HK-2 (cell line): ENCODE data around the gene RNASE7.

Experiments used
- DNase-seq: peaks from one replicate; pipeline ENCODE4 v3.0.0-alpha.2; 2018; ENCODE audit not compliant: unreplicated experiment

RNASE7 gene

DNA sequence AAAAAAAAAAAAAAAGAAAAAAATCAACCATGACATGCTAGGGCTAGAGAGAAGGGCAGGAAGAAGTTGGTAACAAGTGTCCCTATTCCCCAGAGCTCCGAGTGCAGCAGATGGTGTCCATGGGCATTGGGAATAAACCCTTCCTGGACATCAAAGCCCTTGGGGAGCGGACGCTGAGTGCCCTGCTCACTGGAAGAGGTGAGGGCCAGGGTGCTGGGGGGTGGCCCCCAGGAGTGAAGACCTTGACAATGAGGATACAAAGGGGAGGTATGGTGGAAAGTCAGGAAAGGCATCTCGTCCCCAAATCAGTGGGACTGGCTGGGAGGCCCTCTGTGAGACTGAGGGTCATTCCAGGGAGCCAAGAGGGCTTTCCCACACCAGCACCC, 44.7 kb downstream of the RNASE7 start:
- no peak for DNase-seq

DNA sequence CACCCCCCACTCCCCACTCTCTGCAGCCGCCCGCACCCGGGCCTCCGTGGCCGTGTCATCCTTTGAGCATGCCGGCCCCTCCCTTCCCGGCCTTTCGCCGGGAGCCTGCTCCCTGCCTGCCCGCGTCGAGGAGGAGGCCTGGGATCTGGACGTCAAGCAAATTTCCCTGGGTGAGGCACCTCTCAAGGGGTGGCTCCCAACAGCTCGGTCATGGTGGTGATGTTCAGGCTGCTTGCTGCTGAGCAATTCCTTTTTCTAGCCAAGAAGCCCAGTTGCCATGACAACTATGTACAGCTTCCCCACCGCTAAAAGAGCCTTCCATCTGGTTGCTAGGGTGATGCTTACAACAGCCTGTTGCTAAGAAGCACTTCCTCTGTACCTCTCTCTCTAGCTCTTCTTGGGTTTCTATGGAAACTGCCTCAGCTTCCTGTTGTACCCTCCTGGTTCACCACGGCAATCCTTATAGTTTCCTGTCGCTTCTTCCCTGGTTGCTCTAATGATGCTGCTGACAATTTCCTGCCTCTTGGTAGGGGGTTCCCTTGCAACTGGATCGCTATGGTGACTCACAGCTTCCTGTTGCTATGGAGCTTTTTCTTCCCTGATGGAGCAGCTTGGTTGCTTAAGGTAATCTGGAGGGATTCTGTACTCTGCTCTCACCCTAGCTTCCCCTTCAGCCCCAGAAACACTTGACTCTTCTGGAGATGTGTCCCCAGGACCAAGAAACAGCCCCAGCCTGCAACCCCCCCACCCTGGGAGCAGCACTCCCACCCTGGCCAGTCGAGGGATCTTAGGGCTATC, 45.3 kb downstream of the RNASE7 start:
- DNase-seq = peak; percentile 61

DNA sequence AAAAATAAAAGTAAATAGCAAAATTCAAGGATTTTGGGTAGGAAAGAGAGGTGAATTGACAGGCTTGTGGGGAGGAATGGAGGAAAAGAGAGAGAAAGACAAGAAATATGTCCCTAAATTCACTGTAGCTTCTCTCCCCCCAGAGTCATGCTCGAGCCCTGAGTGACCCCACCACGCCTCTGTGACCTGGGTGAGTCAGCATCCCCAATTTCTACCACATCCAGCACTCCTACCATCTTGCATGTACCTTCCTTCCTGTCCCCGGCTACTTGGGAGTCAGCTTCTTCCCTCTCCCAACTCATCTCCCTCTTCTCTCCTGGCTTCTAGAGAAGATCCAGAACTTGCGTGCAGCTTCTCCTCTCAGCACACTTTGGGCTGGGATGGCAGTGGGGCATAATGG, 46.5 kb downstream of the RNASE7 start:
- DNase-seq = no peak

DNA sequence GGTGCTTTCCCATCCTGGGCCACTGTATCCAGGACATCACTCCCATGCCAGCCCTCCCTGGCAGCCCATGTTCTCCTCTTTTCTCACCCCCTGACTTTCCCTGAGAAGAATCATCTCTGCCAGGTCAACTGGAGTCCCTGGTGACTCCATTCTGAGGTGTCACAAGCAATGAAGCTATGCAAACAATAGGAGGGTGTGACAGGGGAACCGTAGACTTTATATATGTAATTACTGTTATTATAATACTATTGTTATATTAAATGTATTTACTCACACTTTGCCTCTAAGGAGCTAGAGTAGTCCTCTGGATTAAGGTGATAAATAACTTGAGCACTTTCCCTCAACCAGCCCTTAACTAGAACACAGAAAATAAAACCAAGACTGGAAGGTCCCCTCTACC, 47.1 kb downstream of the RNASE7 start:
- DNase-seq = no peak

DNA sequence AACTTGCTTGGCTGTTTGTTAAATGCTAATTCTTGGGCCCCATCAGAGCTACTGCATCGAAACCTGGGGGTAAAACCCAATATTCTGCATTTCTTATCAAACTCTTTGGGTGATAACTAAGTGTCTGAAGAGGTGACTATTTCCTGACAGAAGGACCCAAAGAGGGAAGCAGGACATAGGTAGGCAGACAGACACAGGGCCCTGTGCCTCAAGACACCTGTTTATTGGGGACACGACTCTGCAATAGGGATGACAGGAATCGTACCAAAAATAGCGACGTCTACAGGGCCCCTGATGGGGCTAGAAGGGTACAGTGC, 47.7 kb downstream of the RNASE7 start:
- DNase-seq = no peak

DNA sequence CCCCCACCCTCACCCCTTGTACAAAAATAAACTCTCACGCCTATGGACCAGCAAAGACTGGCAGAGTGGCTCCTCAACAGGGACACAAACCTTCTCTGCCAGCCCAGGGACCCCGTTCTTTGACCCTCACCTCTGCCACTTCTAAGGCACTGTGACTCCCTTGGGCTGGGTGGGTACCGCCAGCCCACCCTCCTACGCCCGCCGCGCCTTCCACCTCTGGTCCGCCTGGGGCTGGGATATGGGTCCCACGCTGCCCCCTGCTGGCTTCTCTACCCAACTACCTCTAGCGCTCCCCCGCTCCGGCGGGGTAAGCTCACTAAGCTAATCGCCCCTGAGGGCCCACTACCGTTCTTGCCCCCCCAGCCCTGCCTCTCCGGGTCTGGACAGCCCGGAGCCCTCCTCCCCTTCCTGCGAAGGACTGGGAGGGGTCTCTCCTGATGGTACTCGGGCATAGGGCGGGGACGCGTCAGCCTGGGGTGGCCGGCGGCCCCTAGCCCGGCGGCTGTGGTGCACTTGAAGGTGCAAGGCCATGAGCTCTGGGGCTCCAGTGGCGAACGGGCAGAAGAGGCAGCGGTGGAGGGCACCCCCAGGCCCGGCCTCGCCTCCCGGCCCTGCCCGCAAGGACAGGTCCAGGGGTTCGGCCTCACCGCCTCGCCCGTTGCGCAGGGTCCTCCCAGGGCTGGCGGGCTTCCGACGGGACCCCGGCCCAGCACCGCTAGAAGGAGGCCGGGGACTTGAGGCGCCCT, 48.2 kb downstream of the RNASE7 start:
- no peak for DNase-seq

DNA sequence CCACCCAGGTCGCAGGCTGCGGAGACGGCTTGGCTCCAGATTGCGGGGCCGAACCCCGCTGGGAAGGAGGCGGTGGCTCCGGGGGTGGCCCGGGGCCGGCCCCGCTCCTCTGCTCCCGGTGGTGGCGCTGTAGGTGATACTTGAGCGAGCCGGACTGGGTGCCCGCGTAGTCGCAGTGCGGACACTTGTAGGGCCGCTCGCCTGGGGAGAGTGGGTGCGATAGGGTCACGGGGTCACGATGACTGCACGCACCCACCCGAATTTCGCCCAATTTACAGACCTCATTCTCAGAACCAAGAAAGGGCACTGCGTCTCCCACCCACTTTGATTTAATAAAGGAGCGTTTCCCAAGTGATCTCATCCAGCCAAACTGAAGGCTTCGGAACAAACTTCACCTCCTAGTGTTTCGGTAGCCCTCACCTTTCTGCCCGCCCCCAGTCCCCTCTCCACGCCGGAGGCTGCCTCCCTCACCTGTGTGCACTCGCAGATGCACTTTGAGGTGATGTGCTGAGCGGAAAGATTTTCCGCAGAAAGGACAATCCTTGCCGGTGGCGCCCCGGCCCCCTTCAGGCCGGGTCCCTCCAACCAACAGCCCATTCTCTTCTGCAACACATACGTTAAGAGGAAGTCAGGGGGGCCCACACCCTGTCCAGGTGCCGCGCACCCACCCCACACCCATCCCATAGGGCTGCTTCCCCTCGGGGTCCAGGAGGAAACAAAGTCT, 48.9 kb downstream of the RNASE7 start:
- no peak for DNase-seq

DNA sequence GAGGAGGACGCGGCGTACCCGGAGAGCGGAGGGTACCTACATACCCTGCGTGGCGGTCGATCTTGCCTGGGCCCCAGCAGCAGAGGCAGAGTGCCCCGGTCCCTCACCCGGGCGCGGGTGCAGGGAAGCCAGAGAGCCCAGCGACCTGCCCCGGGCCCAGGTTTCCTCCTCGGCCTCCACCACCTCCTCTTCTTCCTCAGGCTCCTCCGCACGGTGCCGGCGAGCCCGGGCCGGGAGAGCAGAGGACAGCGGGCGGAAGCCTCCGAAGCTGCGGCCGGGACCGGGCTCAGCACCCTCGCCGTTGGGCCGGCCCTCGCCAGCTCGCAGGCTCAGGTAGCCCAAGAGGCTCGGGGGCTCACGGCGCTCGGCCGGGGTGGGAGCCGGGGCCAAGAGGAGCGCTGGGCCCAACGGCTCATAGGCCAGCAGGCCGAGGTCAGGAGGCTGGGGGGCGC, 49.7 kb downstream of the RNASE7 start:
- DNase-seq = no peak

DNA sequence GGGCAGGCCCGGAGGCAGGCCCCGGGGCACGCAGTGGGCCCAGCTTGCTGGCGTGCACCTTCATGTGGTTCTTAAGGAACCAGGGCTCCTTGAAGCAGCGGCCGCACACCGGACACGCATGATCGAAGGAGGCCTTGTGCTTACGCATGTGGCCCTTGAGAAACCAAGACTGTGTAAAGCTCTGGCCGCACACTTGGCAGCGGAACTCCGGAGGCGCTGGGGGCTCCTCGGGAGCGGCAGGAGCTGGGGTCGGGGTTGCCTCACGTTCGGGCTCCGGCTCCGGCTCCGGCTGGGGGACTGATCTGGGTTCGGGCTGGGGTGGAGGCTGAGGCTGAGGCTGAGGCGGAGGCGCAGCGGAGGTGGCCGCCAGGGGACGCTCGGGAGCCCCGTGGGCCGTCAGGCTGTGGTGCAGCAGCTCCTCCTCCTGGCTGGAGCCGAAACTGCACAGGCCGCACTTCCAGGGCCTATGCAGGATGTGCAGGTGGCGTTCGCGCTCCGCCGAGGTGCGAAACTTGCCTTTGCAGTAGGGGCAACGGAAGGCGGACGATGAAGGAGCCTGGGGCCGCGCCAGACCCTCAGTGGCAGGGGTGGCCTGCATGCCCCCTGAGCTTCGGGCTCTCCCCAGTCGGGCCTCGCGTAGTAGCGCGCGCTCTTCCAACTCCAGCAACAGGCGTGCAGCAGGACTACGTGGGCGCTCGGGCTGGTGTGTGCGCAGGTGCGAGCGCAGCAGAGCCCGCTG, 50.3 kb downstream of the RNASE7 start:
- DNase-seq = peak; percentile 90

DNA sequence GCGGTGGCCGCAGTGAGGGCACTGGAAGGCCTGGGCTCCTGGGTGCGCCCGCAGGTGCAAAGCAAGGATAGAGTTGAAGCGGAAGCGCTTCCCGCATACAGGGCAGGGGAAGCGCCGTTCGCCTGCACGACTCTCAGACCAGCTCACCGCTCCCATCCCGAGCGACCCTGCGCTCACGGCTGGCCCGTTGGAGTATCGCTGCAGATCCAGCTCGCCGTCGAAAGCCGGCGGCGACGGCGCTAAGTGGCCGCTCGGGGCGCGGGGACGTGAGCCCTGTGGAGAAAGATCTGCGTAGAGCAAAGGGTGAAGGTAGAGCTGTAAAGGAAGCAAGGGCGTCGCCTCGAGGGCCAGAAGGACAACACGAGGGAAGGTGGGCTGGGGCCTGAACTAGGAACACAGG, 50.9 kb downstream of the RNASE7 start:
- no peak for DNase-seq
